ENCODE data around the gene AMACR. TPM values are rescaled to one million over a fixed set of nuclear protein-coding genes. Genes with fewer than 3 reads are reported as not detected.

Gene AMACR
- total and polyA plus RNA-seq, 2 donors (not counting 3 experiments of a cell fraction or from before 2014, with no cell fraction given): 6.7 to 8.7 TPM

GRCh38 chr5:34022121-34022705, 14.4 kb upstream of the AMACR start:
- no TSS peak for BruUV-seq (replicated peaks)
- Histone ChIP-seq H3K9ac (replicated peaks; ENCODE audit: extremely low read depth, insufficient read depth, low read length) (no peak overlapping the region), H3K27ac (ENCODE audit: insufficient read depth, low read depth, low read length) (no peak overlapping the region), H3K79me2 (ENCODE audit: control insufficient read depth, insufficient read depth, low read length) (no peaks in the 10 kb centered on the region), H3K27me3 (ENCODE audit: control insufficient read depth in 2 of 2, insufficient read depth in 2 of 2, low read length in 2 of 2) (peaks cover 0 to 3% of the 10 kb centered on the region in 2 experiments), H3K36me3 (ENCODE audit: control insufficient read depth in 2 of 2, extremely low read depth in 1 of 2, insufficient read depth in 2 of 2, low read length in 2 of 2) (no peaks in the 10 kb centered on the region), H3K9me1 (replicated peaks; ENCODE audit: control insufficient read depth, extremely low read depth, insufficient read depth, low read length) (no peaks in the 10 kb centered on the region), H3K9me3 (replicated peaks; ENCODE audit: control insufficient read depth, insufficient read depth, low read length) (no peaks in the 10 kb centered on the region), H3K4me1 (ENCODE audit: control insufficient read depth, extremely low read depth, insufficient read depth, low read length) (no peaks in the 10 kb centered on the region), H3K4me3 (replicated peaks in 1 of 3; ENCODE audit: insufficient read depth in 1 of 3, low read depth in 1 of 3, low read length in 3 of 3) (no peak overlapping the region), H3K4me2 (ENCODE audit: insufficient read depth, low read length) (no peak overlapping the region), H4K20me1 (replicated peaks; ENCODE audit: control insufficient read depth, extremely low read depth, insufficient read depth, low read length) (no peaks in the 10 kb centered on the region), H2AFZ (ENCODE audit: low read depth, low read length) (no peak overlapping the region)
- TF ChIP-seq EZH2 (IDR thresholded peaks at IDR 0.05; ENCODE audit: borderline replicate concordance, low read depth, low read length, severe bottlenecking) (no peak), JUN (IDR thresholded peaks at IDR 0.05; ENCODE audit: borderline replicate concordance, insufficient read depth, insufficient read length, low read depth) (no peak), GATA2 (IDR thresholded peaks at IDR 0.05; ENCODE audit: insufficient read depth, insufficient read length, low read depth, low read length) (no peak), POLR2A (IDR thresholded peaks at IDR 0.05; ENCODE audit: low read depth, low read length) (no peak), FOS (IDR thresholded peaks at IDR 0.05; ENCODE audit: borderline replicate concordance, insufficient read depth, low read length) (no peak), CTCF (IDR thresholded peaks at IDR 0.05; ENCODE audit: extremely low read depth in 1 of 2, insufficient read depth in 1 of 2, low read depth in 1 of 2, low read length in 2 of 2) (no peak), MAX (IDR thresholded peaks at IDR 0.05; ENCODE audit: insufficient read depth, insufficient read length) (no peak), MYC (IDR thresholded peaks at IDR 0.05; ENCODE audit: low read depth, low read length) (no peak), POLR2AphosphoS5 (IDR thresholded peaks at IDR 0.05; ENCODE audit: insufficient read depth, low read depth, low read length) (no peak)
- ChIA-PET POLR2A (no interaction called here), CTCF (interaction anchor here (0.7 to 0.9 kb wide), 3 partner anchors 9 to 25 kb away, joined by 3 to 4 read pairs (median 3); partner anchors contain the start of gene AMACR)
- intact Hi-C loops (cut with micrococcal nuclease): no loop called here
- no peak for FAIRE-seq
- no peak for DNase-seq (ENCODE audit: low read depth, low spot score)
- dilution Hi-C loops (cut with MboI; ENCODE audit: extremely low pct_ligation_motif_present, low sequenced_read_pairs): no loop called here
